HCT116 (cell line): Measurements from ENCODE around the gene KY. TPM values are rescaled to one million over a fixed set of nuclear protein-coding genes. Genes with fewer than 3 reads are reported as not detected.

Experiments used
- ATAC-seq: fragments of 200-7000 bp; cut with Tn5 transposase; 2 replicates; pipeline ENCODE4 v1.9.1; 2020; ENCODE audit warnings: mild to moderate bottlenecking, moderate library complexity
- BruUV-seq: library from RNA; stranded (reverse); fragments of 400-500 nt; replicated peaks from 2 replicates; lab custom pipeline; 2021; lab: Mats Ljungman, UMichigan
- CTCF ChIA-PET: fragments of 300-600 bp; sonication (Branson Sonifier 250); formaldehyde crosslinking; loops from one replicate; lab custom pipeline; 2021; ENCODE audit warnings: antibody characterized with exemption; lab: Charles Lee
- POLR2A ChIA-PET: fragments of 300-600, 350-600 bp; sonication (Branson Sonifier 250); formaldehyde crosslinking; loops from one replicate; lab custom pipeline; 2021; ENCODE audit warnings: antibody characterized with exemption; lab: Charles Lee
- RAD21 ChIA-PET, 2 experiments: fragments of 300-600 bp; sonication (Branson Sonifier 250); formaldehyde crosslinking; loops; one replicate each; lab custom pipeline; 2023; ENCODE audit warnings: low total read pairs in 2 of 2; ENCODE audit not compliant: uncharacterized antibody in 2 of 2, unreplicated experiment in 2 of 2, low non-redundant PET in 1 of 2; lab: Charles Lee
- DNase-seq: peaks from one replicate; pipeline ENCODE4 v3.0.0-alpha.2; 2010; ENCODE audit warnings: low read depth, low spot score
- H2AFZ ChIP-seq: fragments of 200-600 bp; shearing (Covaris generic), sonication (generic); 2 replicates; pipeline ENCODE4 v1.6.1; 2017; ENCODE audit warnings: low read depth, mixed run types, mixed read lengths, antibody characterized with exemption, low read length; ENCODE audit not compliant: poor library complexity, severe bottlenecking
- H3K27ac ChIP-seq: 2 replicates; pipeline ENCODE4 v1.5.1; 2012; ENCODE audit warnings: low read depth, low read length
- H3K27me3 ChIP-seq: fragments of 200-600 bp; sonication (generic); 2 replicates; pipeline ENCODE4 v1.6.1; 2016; ENCODE audit warnings: mixed run types, low read length, mixed read lengths; ENCODE audit not compliant: insufficient read depth
- H3K36me3 ChIP-seq, 2 experiments: fragments of 200-500 bp in 1 of 2; fragments of 200-600 bp in 1 of 2; sonication (Bioruptor generic) in 1 of 2; sonication (generic) in 1 of 2; 2 replicates each; pipeline versions ENCODE4 v1.5.1 to v1.6.1; 2014 to 2016; ENCODE audit warnings: low read length in 2 of 2, inconsistent platforms in 1 of 2, mixed read lengths in 1 of 2, mixed run types in 1 of 2; ENCODE audit not compliant: insufficient read depth in 2 of 2, control insufficient read depth in 1 of 2
- H3K4me1 ChIP-seq, 2 experiments: fragments of 200-600 bp in 1 of 2; sonication (generic) in 1 of 2; 2 replicates each; pipeline versions ENCODE4 v1.5.1 to v1.6.1; 2012 to 2017; ENCODE audit warnings: low read length in 2 of 2, inconsistent platforms in 1 of 2, mild to moderate bottlenecking in 1 of 2, mixed read lengths in 1 of 2, mixed run types in 1 of 2, moderate library complexity in 1 of 2; ENCODE audit not compliant: insufficient read depth in 2 of 2, control insufficient read depth in 1 of 2
- H3K4me2 ChIP-seq: fragments of 200-600 bp; sonication (generic); 2 replicates; pipeline ENCODE4 v1.6.1; 2017; ENCODE audit warnings: mixed run types, low read length, mixed read lengths
- H3K4me3 ChIP-seq, 2 experiments: fragments of 200-600 bp in 1 of 2; sonication (generic) in 1 of 2; replicated peaks in 1 of 2; 2 replicates each; pipeline ENCODE4 v1.5.1; 2011 to 2016; ENCODE audit warnings: low read length in 2 of 2, control low read depth in 1 of 2, low read depth in 1 of 2, mild to moderate bottlenecking in 1 of 2, mixed read lengths in 1 of 2, mixed run types in 1 of 2
- H3K79me2 ChIP-seq: fragments of 200-600 bp; sonication (generic); 2 replicates; pipeline ENCODE4 v1.6.1; 2017; ENCODE audit warnings: mild to moderate bottlenecking, mixed run types, low read length, moderate library complexity, mixed read lengths; ENCODE audit not compliant: insufficient read depth
- H3K9ac ChIP-seq: fragments of 200-600 bp; sonication (generic); 2 replicates; pipeline ENCODE4 v1.6.1; 2016; ENCODE audit warnings: low read length, mixed read lengths
- H3K9me2 ChIP-seq: fragments of 200-600 bp; sonication (generic), shearing (Covaris generic); 2 replicates; pipeline ENCODE4 v1.6.1; 2017; ENCODE audit warnings: mixed run types, mild to moderate bottlenecking, moderate library complexity; ENCODE audit not compliant: insufficient read depth
- H3K9me3 ChIP-seq, 2 experiments: fragments of 200-500 bp in 1 of 2; fragments of 200-600 bp in 1 of 2; sonication (Bioruptor generic) in 1 of 2; sonication (generic) in 1 of 2; 2 replicates each; pipeline ENCODE4 v1.6.1; 2014 to 2017; ENCODE audit warnings: low read length in 2 of 2, mixed read lengths in 2 of 2, inconsistent platforms in 1 of 2, low read depth in 1 of 2, mild to moderate bottlenecking in 1 of 2, mixed run types in 1 of 2, moderate library complexity in 1 of 2; ENCODE audit not compliant: control insufficient read depth in 1 of 2, insufficient read depth in 1 of 2
- H4K20me1 ChIP-seq: fragments of 200-600 bp; sonication (generic), shearing (Covaris generic); 2 replicates; pipeline ENCODE4 v1.6.1; 2017; ENCODE audit warnings: mixed run types, mild to moderate bottlenecking, moderate library complexity; ENCODE audit not compliant: insufficient read depth
- CEBPB ChIP-seq: IDR thresholded peaks from 2 replicates; pipeline ENCODE4 v1.6.1; 2012; ENCODE audit warnings: low read depth
- EGR1 ChIP-seq: IDR thresholded peaks from 2 replicates; pipeline ENCODE4 v1.6.1; 2012; ENCODE audit warnings: low read depth
- ELF1 ChIP-seq: IDR thresholded peaks from 2 replicates; pipeline ENCODE4 v1.6.1; 2012; ENCODE audit warnings: low read depth, borderline replicate concordance
- EZH2 ChIP-seq: fragments of 200-600 bp; sonication (generic); IDR thresholded peaks from 2 replicates; pipeline ENCODE4 v1.6.1; 2017; ENCODE audit warnings: antibody characterized with exemption, mixed run types
- EZH2phosphoT487 ChIP-seq: fragments of 200-600 bp; IDR thresholded peaks from 2 replicates; pipeline ENCODE4 v1.6.1; 2018; ENCODE audit warnings: antibody characterized with exemption, borderline replicate concordance
- FOSL1 ChIP-seq: IDR thresholded peaks from 2 replicates; pipeline ENCODE4 v1.6.1; 2012; ENCODE audit warnings: low read depth
- JUND ChIP-seq: IDR thresholded peaks from 2 replicates; pipeline ENCODE4 v1.6.1; 2012
- RAD21 ChIP-seq: IDR thresholded peaks from 2 replicates; pipeline ENCODE4 v1.6.1; 2012; ENCODE audit warnings: low read depth, mild to moderate bottlenecking
- SP1 ChIP-seq: IDR thresholded peaks from 2 replicates; pipeline ENCODE4 v1.6.1; 2012; ENCODE audit warnings: low read depth
- SRF ChIP-seq: IDR thresholded peaks from 2 replicates; pipeline ENCODE4 v1.6.1; 2012; ENCODE audit warnings: low read depth
- TCF7L2 ChIP-seq: IDR thresholded peaks from 2 replicates; pipeline ENCODE4 v1.7.0; 2011; ENCODE audit warnings: borderline replicate concordance, inconsistent platforms; ENCODE audit not compliant: insufficient read depth, insufficient read length; ENCODE audit errors: extremely low read depth
- ZFX ChIP-seq: fragments of 450-650 bp; IDR thresholded peaks from 2 replicates; pipeline ENCODE4 v1.6.1; 2017
- intact Hi-C: fragments of 100-400 bp; cut with micrococcal nuclease; formaldehyde crosslinking; loops from 2 replicates; pipeline ENCODE4 v1.10.0; 2022
- total RNA-seq: library from RNA; stranded (reverse); gene quantifications from one replicate; pipeline ENCODE4 v1.2.1, GENCODE V29; 2021; ENCODE audit not compliant: unreplicated experiment
- TF ChIP-seq, protein P1 (sequence below): IDR thresholded peaks from 2 replicates; pipeline ENCODE4 v1.6.1; 2012
- TF ChIP-seq, protein P2 (sequence below), 3 experiments: fragments of 200-600 bp in 1 of 3; sonication (generic) in 1 of 3; IDR thresholded peaks in 2 of 3; conservative IDR thresholded peaks in 1 of 3; 2 replicates each; pipeline ENCODE4 v1.5.1; 2012 to 2017; ENCODE audit warnings: low read depth in 2 of 3, low read length in 2 of 3, antibody characterized with exemption in 1 of 3, borderline replicate concordance in 1 of 3, control low read depth in 1 of 3, mild to moderate bottlenecking in 1 of 3, mixed read lengths in 1 of 3, mixed run types in 1 of 3, moderate library complexity in 1 of 3; ENCODE audit not compliant: insufficient read depth in 1 of 3
- TF ChIP-seq, protein P3 (sequence below): IDR thresholded peaks from 2 replicates; pipeline ENCODE4 v1.6.1; 2012; ENCODE audit warnings: low read depth

Gene KY
- total RNA-seq, 1 experiment from 2014 or later: not detected

DNA sequence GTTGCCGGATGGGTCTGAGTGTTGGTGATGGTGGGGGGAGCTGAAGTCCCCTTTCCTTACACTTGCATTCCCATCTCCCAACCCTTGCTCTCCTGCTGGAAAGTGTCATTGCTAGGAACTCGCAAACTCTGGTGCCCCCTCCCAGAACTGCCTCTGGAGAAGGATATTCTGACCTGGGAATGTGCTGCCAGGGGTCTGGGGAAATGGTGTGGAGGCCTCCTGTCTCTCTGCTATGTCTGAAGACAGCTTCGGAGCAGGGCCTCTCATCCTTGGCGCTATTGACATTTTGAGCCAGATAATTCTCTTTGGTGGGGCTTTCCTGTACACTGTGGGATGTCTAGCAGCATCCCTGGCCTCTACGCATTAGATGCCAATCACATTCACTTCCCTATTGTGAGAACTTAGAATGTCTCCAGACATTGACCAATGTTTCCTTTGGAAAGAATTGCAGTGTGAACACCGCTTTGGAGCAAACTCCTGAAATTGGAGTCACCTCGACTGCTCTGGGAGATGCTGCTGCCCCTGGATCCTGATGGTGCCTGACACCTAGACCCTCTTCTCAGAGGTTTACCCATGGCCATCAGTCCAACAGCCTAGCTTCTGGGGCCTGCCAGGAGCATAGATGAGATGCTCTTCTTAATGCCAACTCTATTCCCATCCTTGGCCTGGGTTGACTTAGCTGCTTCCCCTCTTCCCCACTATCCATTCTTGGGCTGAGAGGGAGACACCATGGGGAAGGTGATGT lies 2.2 kb upstream of the KY start:
- Histone ChIP-seq H3K36me3 (no peaks in the 10 kb centered on the region), H3K4me3 (no peak overlapping the region), H3K27me3 (peaks cover 24% of the 10 kb centered on the region), H3K27ac (no peak overlapping the region), H2AFZ (no peak overlapping the region), H3K4me2 (no peak overlapping the region), H3K79me2 (no peaks in the 10 kb centered on the region), H3K9ac (no peak overlapping the region), H3K9me2 (no peaks in the 10 kb centered on the region), H3K4me1 (no peaks in the 10 kb centered on the region), H3K9me3 (no peaks in the 10 kb centered on the region), H4K20me1 (no peaks in the 10 kb centered on the region)
- DNase-seq: no peak
- ChIA-PET RAD21 (no interaction called here), CTCF (no interaction called here), POLR2A (no interaction called here)
- intact Hi-C loops: no loop called here
- no peak for ATAC-seq
- BruUV-seq: no TSS peak
- TF ChIP-seq SP1: no peak
- TF ChIP-seq, protein P1, sequence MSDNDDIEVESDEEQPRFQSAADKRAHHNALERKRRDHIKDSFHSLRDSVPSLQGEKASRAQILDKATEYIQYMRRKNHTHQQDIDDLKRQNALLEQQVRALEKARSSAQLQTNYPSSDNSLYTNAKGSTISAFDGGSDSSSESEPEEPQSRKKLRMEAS: no peak
- TF ChIP-seq SRF: no peak
- TF ChIP-seq EGR1: no peak
- no peak for TF ChIP-seq RAD21
- TF ChIP-seq EZH2phosphoT487: no peak
- TF ChIP-seq JUND: no peak
- TF ChIP-seq FOSL1: no peak
- no peak for TF ChIP-seq ELF1

DNA sequence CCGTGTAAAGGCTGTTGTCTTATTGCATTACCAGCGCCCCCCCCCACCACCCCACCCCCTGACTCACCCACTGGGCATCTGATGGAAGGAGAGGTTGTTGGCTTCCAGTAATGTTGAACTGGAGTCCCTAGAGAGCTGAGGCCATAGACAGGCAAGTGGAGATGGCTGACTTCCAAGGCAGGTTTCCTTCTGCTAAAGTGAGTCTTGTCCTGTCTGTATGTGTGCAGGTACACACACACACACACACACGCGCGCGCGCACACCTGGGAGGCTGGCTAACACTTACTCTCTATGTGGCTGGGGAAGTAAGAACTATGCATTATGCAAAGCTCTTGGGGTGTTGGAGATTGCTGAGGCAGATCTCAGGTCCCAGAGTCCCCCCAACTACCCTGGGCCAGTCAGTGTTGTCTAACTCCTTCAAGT lies 1.6 kb upstream of the KY start:
- no peak overlapping the region for H3K4me3 ChIP-seq
- no peak overlapping the region for H3K27ac ChIP-seq
- H3K9ac ChIP-seq: no peak overlapping the region
- BruUV-seq: no TSS peak
- H3K79me2 ChIP-seq: no peaks in the 10 kb centered on the region
- H3K4me1 ChIP-seq: no peaks in the 10 kb centered on the region
- CTCF ChIA-PET: no interaction called here
- H3K36me3 ChIP-seq: no peaks in the 10 kb centered on the region
- no peaks in the 10 kb centered on the region for H3K9me2 ChIP-seq
- no peaks in the 10 kb centered on the region for H4K20me1 ChIP-seq
- no peak for DNase-seq
- no peak overlapping the region for H3K4me2 ChIP-seq
- TF ChIP-seq CEBPB: no peak
- TF ChIP-seq TCF7L2: no peak
- TF ChIP-seq, protein P1: no peak
- TF ChIP-seq ELF1: no peak
- TF ChIP-seq, protein P2, sequence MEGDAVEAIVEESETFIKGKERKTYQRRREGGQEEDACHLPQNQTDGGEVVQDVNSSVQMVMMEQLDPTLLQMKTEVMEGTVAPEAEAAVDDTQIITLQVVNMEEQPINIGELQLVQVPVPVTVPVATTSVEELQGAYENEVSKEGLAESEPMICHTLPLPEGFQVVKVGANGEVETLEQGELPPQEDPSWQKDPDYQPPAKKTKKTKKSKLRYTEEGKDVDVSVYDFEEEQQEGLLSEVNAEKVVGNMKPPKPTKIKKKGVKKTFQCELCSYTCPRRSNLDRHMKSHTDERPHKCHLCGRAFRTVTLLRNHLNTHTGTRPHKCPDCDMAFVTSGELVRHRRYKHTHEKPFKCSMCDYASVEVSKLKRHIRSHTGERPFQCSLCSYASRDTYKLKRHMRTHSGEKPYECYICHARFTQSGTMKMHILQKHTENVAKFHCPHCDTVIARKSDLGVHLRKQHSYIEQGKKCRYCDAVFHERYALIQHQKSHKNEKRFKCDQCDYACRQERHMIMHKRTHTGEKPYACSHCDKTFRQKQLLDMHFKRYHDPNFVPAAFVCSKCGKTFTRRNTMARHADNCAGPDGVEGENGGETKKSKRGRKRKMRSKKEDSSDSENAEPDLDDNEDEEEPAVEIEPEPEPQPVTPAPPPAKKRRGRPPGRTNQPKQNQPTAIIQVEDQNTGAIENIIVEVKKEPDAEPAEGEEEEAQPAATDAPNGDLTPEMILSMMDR (IDR thresholded peaks at IDR 0.05 in 2 of 3, conservative IDR thresholded peaks at IDR 0.05 in 1 of 3; ENCODE audit: borderline replicate concordance in 1 of 3, insufficient read depth in 1 of 3, low read depth in 2 of 3, low read length in 2 of 3): no peak
- TF ChIP-seq EZH2: no peak
- no peak for TF ChIP-seq SP1
- TF ChIP-seq, protein P3, sequence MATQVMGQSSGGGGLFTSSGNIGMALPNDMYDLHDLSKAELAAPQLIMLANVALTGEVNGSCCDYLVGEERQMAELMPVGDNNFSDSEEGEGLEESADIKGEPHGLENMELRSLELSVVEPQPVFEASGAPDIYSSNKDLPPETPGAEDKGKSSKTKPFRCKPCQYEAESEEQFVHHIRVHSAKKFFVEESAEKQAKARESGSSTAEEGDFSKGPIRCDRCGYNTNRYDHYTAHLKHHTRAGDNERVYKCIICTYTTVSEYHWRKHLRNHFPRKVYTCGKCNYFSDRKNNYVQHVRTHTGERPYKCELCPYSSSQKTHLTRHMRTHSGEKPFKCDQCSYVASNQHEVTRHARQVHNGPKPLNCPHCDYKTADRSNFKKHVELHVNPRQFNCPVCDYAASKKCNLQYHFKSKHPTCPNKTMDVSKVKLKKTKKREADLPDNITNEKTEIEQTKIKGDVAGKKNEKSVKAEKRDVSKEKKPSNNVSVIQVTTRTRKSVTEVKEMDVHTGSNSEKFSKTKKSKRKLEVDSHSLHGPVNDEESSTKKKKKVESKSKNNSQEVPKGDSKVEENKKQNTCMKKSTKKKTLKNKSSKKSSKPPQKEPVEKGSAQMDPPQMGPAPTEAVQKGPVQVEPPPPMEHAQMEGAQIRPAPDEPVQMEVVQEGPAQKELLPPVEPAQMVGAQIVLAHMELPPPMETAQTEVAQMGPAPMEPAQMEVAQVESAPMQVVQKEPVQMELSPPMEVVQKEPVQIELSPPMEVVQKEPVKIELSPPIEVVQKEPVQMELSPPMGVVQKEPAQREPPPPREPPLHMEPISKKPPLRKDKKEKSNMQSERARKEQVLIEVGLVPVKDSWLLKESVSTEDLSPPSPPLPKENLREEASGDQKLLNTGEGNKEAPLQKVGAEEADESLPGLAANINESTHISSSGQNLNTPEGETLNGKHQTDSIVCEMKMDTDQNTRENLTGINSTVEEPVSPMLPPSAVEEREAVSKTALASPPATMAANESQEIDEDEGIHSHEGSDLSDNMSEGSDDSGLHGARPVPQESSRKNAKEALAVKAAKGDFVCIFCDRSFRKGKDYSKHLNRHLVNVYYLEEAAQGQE: no peak
- TF ChIP-seq ZFX: no peak
- TF ChIP-seq EZH2phosphoT487: no peak
- TF ChIP-seq EGR1: no peak
- no peak overlapping the region for H2AFZ ChIP-seq
- POLR2A ChIA-PET: no interaction called here
- RAD21 ChIA-PET: no interaction called here
- ATAC-seq: no peak
- intact Hi-C loops: no loop called here
- H3K27me3 ChIP-seq: peaks cover 24% of the 10 kb centered on the region
- H3K9me3 ChIP-seq: no peaks in the 10 kb centered on the region
